Measurements from ENCODE around the gene TTC12.

DNA sequence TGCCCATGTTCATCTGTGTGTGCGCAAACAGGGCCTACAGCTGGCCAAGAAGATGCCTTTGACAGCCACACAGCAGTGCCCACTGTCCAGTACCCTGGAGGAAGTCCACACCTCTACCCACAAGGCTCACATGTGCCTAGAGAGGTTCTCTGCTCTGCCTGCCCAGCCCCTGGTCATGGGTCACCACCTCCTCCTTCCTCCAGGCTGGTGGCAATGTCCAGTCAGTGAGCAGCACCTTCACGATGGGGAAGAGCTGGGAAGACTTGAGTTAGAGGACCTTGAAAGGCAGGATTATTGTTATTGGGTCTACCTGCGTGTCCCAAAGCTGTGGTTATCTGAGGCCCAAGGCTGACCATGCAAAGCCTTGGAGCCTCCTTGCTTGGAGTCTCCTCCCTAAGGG, 28.4 kb upstream of the TTC12 start:
- TF ChIP-seq, protein P1, sequence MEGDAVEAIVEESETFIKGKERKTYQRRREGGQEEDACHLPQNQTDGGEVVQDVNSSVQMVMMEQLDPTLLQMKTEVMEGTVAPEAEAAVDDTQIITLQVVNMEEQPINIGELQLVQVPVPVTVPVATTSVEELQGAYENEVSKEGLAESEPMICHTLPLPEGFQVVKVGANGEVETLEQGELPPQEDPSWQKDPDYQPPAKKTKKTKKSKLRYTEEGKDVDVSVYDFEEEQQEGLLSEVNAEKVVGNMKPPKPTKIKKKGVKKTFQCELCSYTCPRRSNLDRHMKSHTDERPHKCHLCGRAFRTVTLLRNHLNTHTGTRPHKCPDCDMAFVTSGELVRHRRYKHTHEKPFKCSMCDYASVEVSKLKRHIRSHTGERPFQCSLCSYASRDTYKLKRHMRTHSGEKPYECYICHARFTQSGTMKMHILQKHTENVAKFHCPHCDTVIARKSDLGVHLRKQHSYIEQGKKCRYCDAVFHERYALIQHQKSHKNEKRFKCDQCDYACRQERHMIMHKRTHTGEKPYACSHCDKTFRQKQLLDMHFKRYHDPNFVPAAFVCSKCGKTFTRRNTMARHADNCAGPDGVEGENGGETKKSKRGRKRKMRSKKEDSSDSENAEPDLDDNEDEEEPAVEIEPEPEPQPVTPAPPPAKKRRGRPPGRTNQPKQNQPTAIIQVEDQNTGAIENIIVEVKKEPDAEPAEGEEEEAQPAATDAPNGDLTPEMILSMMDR (IDR thresholded peaks at IDR 0.05) = no peak
- no peak for TF ChIP-seq POLR2A (IDR thresholded peaks at IDR 0.05)

Data from body of pancreas (tissue), 4 donors.